ENCODE results near the gene ADCY2. TPM values are rescaled to one million over a fixed set of nuclear protein-coding genes. Genes with fewer than 3 reads are reported as not detected.

Gene ADCY2
- polyA plus RNA-seq, 1 donor (not counting 4 experiments of a cell fraction or from before 2014, with no cell fraction given) = 0.13 TPM

GRCh38 chr5:7492371-7492770 is 96.4 kb downstream of the ADCY2 start:
- Histone ChIP-seq H3K27me3 (ENCODE audit: control insufficient read depth, extremely low read depth, insufficient read depth, low read length) (no peaks in the 10 kb centered on the region), H3K36me3 (ENCODE audit: control insufficient read depth in 2 of 2, extremely low read depth in 1 of 2, insufficient read depth in 2 of 2, low read length in 2 of 2) (no peaks in the 10 kb centered on the region), H3K4me3 (ENCODE audit: control insufficient read depth in 2 of 3, extremely low read depth in 1 of 3, insufficient read depth in 2 of 3, low read depth in 1 of 3, low read length in 3 of 3) (no peak overlapping the region), H3K79me2 (ENCODE audit: control insufficient read depth, insufficient read depth, low read length) (no peaks in the 10 kb centered on the region), H4K20me1 (ENCODE audit: control insufficient read depth, extremely low read depth, insufficient read depth, low read length) (no peaks in the 10 kb centered on the region), H3K4me1 (ENCODE audit: control insufficient read depth, extremely low read depth, insufficient read depth, low read length) (no peaks in the 10 kb centered on the region), H2AFZ (ENCODE audit: control insufficient read depth, low read length) (no peak overlapping the region), H3K9ac (ENCODE audit: control insufficient read depth, extremely low read depth, insufficient read depth, low read length) (no peak overlapping the region), H3K27ac (ENCODE audit: control insufficient read depth, insufficient read depth, low read length) (no peak overlapping the region), H3K4me2 (ENCODE audit: control insufficient read depth, extremely low read depth, insufficient read depth, low read depth, low read length) (no peak overlapping the region), H3K9me3 (ENCODE audit: control insufficient read depth, low read depth, low read length) (no peaks in the 10 kb centered on the region), H3K9me1 (ENCODE audit: control insufficient read depth, extremely low read depth, insufficient read depth, low read length) (no peaks in the 10 kb centered on the region)
- TF ChIP-seq CTCF (optimal IDR thresholded peaks at IDR 0.05 in 1 of 3, IDR thresholded peaks at IDR 0.05 in 1 of 3, conservative IDR thresholded peaks at IDR 0.05 in 1 of 3; ENCODE audit: extremely low read depth in 1 of 3, insufficient read depth in 2 of 3, low read length in 3 of 3) (no peak), EZH2 (IDR thresholded peaks at IDR 0.05; ENCODE audit: low read length) (no peak)
- dilution Hi-C loops (cut with MboI; ENCODE audit: extremely low pct_ligation_motif_present, low sequenced_read_pairs) = no loop called here
- FAIRE-seq (no peak), DNase-seq (ENCODE audit: low read depth, low spot score) (no peak)

- H3K27ac ChIP-seq (ENCODE audit: control insufficient read depth, insufficient read depth, low read length) = no peak overlapping the region
- no peak overlapping the region for H3K9ac ChIP-seq (ENCODE audit: control insufficient read depth, extremely low read depth, insufficient read depth, low read length)
- no peaks in the 10 kb centered on the region for H3K9me3 ChIP-seq (ENCODE audit: control insufficient read depth, low read depth, low read length)
- no peak for FAIRE-seq
- no peaks in the 10 kb centered on the region for H3K79me2 ChIP-seq (ENCODE audit: control insufficient read depth, insufficient read depth, low read length)
- no peaks in the 10 kb centered on the region for H3K9me1 ChIP-seq (ENCODE audit: control insufficient read depth, extremely low read depth, insufficient read depth, low read length)
- TF ChIP-seq EZH2 (IDR thresholded peaks at IDR 0.05; ENCODE audit: low read length) (no peak), CTCF (optimal IDR thresholded peaks at IDR 0.05 in 1 of 3, IDR thresholded peaks at IDR 0.05 in 1 of 3, conservative IDR thresholded peaks at IDR 0.05 in 1 of 3; ENCODE audit: extremely low read depth in 1 of 3, insufficient read depth in 2 of 3, low read length in 3 of 3) (no peak)
- no peaks in the 10 kb centered on the region for H3K4me1 ChIP-seq (ENCODE audit: control insufficient read depth, extremely low read depth, insufficient read depth, low read length)
- no peak overlapping the region for H3K4me3 ChIP-seq (ENCODE audit: control insufficient read depth in 2 of 3, extremely low read depth in 1 of 3, insufficient read depth in 2 of 3, low read depth in 1 of 3, low read length in 3 of 3)
- dilution Hi-C loops (cut with MboI; ENCODE audit: extremely low pct_ligation_motif_present, low sequenced_read_pairs) = no loop called here
- H3K36me3 ChIP-seq (ENCODE audit: control insufficient read depth in 2 of 2, extremely low read depth in 1 of 2, insufficient read depth in 2 of 2, low read length in 2 of 2) = no peaks in the 10 kb centered on the region
- H2AFZ ChIP-seq (ENCODE audit: control insufficient read depth, low read length) = no peak overlapping the region
- no peak overlapping the region for H3K4me2 ChIP-seq (ENCODE audit: control insufficient read depth, extremely low read depth, insufficient read depth, low read depth, low read length)
- H3K27me3 ChIP-seq (ENCODE audit: control insufficient read depth, extremely low read depth, insufficient read depth, low read length) = no peaks in the 10 kb centered on the region
- DNase-seq (ENCODE audit: low read depth, low spot score) = no peak
- H4K20me1 ChIP-seq (ENCODE audit: control insufficient read depth, extremely low read depth, insufficient read depth, low read length) = no peaks in the 10 kb centered on the region
These were observed 97.1 kb downstream of the ADCY2 start for GRCh38 chr5:7493081-7493480.

Data from keratinocyte (primary cell).